ENCODE data around the gene GJA9.
"Not testable (repeated sequence)": the region's sequence is repeated elsewhere in the genome, so short reads cannot be mapped to it uniquely, and the experiment has no call there.

The GJA9 gene

DNA sequence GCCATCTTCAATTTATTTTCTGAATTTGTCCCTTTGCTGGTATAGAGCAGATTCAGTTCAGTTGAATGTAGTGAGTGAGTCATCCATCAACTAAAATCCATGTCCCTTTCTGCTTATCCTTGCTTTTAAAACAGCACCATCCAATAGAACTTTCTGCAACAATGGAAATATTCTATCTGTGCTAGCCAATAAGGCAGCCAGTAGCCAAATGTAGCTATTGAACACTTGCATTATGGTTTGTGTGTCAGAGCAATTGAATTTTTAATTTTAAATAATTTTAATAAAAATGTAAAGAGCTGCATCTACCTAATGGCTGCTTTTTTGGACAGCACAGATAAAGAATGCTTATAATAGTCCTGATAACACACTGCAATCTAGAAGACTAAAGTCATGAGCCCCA, at the start of gene GJA9:
Gene GJA9 (minus strand): TSS at position 101 of the 400 bp plus-strand sequence. CDS start 5,489 bp downstream, outside the sequence.
- DNase-seq = no peak

DNA sequence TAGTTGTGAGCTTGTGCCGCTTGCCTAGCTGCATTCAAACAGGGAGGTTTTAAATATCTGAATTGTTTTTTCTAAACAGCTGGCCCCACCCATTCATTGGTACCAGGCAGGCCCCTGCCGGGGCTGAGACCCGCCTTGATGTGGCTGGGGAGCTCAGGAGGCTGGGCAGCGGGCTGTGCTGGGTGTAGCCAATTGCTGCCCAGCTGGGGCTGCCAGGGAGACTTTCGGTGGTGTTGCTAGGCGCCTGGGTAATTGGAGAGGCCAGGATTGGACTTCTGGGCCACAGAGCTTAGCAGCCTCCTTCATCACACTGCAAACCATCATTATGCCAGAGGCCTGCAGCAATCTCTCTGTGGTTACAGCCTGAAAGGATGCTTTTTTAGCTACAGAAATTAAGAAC, 48.1 kb upstream of the GJA9 start:
- no peak for DNase-seq

DNA sequence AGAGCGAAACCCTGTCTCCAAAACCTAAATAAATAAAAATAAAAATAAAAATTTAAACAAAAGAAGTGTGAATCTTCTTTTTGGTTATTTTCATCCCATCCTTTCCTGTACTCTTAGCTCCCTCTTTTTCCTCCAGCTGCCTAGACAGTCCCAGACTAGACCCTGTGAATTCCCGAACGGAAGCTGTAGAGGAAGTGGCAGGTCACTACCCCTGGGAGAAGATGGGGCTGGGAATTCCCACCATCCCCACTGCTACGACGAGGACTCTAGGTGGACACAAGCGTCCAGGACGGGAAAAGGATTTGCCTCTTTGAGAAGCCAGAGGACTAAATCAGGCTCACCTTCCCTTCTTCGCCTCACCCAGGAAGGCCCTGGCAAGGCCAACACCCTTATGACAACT, 47.7 kb upstream of the GJA9 start:
- no peak for DNase-seq

DNA sequence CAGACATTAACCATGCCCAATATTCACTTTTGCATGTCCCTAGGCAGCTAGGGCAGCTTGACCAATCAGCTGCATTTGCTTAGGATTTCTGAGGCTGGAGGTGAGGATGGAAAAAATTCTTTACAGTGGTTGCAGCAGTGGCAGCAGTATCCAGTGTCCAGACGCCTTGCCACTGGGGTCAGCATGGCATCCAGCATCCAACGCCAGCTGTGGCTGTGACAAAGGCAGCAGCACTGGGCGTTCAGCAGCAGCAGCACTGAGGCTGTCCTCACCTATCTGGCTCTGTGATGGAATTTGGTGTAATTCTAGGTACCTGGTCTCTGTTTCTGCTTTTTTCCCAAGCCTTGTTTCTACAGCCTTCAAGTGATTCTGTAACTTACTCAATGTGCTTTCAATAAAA, 44.7 kb upstream of the GJA9 start:
- no peak for DNase-seq

DNA sequence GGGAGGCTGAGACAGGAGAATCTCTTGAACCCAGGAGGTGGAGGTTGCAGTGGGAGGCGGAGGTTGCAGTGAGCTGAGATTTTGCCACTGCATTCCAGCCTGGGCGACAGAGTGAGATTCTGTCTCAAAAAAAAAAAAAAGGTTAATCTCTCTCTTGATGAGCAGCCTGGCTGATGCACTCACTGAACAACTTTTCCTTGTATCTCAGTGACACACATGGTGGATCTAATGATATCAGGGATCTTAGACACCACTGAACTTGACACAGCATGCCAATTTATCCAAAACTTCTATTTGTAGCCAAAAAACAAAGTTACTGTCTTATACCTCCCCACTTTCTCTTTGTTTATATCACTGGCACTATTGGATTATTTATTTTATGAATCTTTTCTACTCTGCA, 44.0 kb upstream of the GJA9 start:
- DNase-seq = no peak

DNA sequence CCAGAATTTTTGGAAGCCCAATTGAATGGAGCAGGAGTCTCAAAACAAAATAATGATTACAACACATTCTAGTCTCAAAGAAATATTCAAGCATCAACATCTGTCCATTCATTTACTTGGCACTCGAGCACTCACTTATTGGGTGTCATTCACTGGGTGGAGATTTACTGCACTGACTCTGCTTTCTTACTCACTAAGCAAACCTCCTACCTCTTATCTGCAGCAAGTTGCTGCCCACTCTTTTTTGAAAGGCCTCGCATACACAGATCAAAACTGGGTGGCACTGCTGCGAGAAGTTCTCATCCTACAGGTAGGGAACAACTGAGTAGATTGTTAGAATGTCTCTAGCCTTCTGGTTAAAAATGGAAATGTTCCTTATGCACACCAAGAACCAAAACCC, 42.2 kb upstream of the GJA9 start:
- no peak for DNase-seq

DNA sequence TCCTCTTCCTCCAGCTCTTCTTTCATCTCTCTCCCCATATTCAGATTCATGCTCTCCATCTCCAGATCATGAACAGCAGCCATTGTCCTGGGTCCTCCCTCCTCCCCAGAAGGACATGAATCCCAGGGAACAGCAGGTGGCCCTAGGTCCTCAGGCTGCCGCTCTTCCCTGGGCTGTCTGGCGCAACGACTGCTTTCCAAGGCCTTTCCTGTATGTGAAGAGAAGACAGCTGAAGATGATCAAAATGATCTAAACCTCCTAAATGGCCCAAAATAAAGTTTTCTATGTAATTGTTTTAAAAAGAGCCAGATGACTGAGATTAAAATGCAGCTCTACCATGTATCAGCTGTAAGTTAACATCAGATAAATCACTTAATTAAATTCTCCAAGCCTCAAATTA, 37.7 kb upstream of the GJA9 start:
- DNase-seq = no peak

DNA sequence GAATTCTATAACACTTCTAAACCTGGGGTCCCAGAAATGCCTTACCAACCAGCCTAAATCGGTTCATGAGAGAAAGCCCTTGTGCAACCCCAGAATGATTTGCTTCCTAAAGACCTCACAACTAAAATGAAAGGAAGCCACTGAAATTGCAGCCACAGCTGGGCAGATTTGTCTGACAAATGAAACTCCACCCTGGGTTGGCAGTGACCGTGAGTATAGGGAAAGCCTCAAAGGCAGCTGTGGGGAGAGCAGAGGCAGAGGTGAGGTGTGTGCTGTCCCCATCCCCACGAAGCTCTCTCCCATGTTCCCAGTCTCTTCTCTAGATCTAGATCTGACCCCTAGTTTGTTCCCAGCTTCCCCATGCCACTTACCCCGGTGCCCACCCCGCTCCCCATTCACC, 37.2 kb upstream of the GJA9 start:
- DNase-seq = no peak

DNA sequence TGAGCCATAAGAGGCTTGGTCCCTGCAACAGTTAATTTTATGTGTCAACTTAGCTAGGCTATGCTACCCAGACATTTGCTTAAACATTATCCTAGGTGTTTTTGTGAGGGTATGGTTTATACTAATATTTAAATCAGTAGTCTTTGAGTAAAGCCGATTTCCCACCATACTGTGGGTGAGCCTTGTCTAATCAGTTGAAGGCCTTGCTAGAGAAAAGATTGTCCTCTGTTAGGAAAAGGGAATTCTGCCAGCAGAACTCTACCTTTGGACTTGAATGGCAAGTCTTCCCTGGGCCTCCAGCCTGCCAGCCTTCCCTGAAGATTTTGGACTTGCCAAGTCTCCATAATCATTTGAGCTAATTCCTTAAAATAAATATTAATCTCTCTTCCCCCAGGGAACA, 36.4 kb upstream of the GJA9 start:
- no peak for DNase-seq

DNA sequence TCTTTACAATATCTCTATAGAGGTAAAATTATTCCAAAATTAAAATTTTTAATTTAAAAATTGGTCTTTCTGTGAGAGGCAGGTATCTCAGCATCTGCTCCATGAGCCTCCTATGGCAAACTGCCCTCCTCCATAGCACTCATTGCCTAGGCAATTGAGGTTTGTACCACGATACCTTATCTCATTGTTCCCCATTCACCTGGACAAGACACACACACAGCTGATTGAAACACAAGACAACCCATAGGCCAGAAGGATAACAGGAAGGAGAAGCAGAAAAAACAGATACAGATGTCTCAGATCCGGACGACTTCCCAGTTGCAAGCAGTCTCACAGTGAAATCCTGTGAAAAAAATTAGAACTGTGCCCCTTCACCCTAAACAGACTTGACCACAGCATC, 36.0 kb upstream of the GJA9 start:
- DNase-seq = no peak

DNA sequence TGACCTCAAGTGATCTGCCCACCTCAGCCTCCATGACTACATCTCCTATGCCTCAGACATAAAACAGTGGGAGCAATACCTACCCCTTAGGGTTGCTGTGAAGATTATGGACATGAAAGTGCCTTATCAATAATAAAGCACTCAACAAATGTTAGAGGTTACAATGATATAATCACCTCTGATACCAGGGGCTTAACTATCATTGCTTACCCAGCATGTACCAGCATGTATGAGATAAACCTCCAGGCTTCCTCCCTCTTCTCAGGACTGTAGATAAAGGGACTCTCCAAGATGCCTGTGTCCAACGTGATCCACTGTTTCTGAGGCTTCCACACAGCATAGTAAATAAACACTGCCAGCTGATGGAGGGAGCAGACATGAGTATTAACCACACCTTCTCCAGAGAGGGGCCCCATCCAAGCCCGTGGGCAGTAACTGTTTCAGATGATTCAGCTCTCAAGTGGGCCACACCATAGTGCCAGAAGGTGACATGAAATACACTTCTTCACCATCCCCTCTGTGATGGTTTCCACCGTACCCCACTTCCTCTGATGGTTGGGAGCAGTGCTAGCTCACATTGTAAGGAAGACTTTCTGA, 34.1 kb upstream of the GJA9 start:
- no peak for DNase-seq

DNA sequence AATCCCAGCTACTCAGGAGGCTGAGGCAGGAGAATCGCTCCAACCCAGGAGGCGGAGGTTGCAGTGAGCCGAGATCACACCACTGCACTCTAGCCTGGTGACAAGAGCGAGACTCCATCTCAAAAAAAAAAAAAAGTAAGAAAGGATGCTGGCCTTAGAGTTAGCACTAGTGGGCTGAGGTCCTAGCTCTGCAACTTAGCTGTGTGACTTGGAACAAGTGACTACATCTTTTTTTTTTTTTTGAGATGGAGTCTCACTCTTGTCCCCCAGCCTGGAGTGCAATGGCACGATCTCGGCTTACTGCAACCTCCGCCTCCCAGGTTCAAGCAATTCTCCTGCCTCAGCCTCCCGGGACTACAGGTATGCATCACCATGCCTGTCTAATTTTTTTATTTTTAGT, 33.5 kb upstream of the GJA9 start:
- not testable (repeated sequence) for DNase-seq

DNA sequence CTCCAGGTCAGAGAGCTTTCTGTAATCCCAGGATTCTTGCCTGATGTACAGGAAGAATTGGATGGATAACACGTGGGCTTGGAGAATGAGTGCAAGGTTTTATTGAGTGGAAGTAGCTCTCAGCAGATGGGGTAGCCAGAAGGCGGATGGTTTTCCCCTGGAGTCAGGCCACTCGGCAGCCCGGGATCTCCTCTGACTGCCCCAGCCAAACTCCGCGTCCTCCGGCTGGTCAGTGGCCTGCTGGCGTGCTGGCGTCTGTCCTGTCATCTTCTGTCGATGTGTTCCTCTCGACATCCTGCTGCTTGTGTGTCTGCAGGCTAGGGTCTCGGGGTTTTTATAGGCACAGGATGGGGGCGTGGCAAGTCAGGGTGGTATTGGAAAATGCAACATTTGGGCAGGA, 27.4 kb upstream of the GJA9 start:
- DNase-seq = no peak

DNA sequence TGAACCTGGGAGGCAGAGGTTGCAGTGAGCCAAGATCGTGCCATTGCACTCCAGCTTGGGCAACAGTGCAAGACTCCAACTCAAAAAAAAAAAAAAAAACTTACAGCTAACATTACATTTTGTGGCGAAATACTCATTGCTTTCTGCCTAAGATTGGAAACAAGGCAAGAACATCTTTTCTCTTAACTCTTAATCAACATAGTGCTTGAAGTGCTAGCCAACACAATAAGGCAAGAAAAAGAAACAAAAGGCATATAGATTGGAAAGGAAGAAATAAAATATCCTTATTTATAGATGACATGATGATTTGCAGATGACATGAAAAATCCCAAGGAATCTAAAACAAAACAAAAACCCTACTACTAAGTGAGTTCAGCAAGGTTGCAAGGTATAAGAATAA, 24.6 kb upstream of the GJA9 start:
- no peak for DNase-seq

DNA sequence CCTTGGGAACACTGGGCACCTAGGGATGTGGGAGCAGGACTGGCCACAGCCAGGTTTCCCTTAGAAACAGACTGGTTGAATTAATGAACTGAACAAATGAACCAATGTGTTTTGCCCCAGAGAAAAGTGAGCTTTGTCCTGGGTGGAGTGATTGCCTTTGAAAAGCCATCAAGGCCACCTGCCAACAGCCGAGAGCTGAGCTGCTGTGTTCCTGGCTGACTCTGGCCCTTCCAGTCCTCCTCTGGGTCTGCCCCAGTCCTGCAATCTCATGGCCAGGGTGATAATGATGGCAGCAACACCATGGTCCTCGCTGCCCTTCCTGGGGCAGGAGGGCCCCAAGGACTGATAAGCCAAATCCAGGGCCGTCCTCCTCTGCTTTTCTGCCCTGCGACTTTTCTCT, 18.2 kb upstream of the GJA9 start:
- DNase-seq = no peak

DNA sequence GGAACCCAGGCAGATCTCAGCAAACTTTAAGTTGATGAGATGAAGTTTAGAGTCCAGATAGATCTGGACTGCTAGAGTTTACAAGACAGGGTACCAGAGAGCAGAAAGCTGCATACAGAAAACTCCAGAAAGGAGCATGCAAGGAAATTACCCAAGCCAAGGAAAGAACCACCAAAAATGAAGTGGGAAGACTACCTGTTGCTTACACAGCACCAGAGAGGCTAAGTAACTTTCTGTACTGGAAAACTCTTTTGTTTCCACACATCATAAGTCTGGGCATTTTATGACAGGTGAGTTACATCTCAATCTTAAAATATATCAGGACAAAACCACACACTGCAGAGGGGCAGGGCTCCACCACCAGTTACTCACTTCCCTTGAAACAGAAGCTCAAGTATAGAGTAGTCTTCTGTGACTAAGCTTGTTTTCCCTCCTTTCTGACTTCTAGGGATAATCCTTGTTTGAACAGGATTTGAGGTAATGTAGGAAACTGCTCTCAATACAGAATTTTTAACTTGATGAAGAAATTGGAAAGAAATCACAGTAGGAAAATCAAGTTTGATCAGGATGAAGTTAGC, 17.4 kb upstream of the GJA9 start:
- no peak for DNase-seq

DNA sequence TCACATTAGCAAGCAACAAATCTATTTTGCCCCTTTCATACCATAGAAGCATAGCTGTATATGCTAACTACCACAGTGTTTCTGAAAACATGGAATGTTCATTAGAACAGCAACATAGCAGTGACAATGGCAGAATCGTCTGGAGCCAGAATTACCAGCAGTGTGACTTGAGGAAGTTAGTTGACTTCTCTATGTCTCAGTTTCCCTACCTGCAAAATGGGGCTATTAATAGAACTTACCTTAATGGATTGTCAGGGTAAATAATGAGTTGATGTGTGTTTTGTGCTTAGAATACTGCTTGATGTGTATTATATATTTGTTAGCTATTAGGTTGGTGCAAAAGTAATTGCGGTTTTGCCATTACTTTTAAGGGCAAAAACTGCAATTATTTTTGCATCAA, 14.8 kb upstream of the GJA9 start:
- no peak for DNase-seq

DNA sequence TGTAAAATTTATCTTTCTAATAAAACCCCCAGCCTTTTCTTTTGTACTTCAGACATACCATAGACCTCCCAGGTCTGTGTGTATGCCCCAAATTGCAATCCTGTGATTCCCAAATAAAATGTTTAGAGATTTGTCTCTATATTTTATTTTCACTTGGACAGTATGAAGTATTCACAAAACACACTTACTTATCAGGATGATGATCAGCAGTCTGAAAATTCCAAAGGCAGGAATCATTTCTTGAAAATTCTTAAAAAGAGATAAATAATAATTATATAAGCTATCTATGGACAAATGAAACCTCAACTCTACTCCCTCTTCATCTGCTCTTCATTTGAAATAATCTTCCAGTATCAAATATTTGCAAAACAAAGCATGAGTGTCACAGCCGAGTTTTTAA, 11.6 kb upstream of the GJA9 start:
- DNase-seq = no peak

DNA sequence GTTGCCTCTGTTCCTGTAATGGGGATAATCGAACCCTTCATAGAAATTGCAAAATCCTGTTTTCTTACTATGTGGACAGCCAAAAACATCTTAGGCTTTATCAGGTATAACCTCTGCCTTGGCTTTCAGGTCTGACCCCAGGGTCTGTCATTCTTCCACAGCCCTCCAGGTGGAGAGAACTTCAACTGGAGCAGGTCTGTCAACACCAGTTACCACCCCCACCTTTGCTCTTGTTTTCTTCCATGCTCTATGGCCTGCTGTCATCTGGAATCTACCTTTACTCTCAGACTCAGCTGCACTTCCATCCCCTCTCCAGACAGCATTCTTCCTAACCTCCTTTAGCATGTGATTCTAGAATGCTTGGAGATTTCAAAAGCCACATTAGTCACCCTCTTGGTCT, 10.4 kb upstream of the GJA9 start:
- DNase-seq = no peak

DNA sequence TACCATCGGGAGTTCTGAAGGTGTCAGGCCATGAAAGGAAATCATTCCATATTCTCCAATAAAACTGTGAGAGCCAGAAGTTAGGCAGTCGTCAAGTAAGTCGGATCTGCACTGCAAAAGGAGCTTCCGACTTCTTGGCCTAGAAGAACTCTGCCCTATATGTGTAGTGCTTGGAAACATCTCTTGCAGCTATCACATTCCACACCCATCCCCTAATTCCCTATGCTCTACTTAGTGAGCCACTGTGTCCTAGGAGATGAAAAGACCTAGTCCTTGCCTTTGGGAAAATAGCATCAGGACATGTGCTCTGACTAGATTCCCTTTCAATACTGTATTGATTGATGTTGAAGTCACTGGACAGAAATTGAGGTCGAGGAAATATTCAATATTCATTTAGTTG, 8.2 kb upstream of the GJA9 start:
- DNase-seq = no peak

DNA sequence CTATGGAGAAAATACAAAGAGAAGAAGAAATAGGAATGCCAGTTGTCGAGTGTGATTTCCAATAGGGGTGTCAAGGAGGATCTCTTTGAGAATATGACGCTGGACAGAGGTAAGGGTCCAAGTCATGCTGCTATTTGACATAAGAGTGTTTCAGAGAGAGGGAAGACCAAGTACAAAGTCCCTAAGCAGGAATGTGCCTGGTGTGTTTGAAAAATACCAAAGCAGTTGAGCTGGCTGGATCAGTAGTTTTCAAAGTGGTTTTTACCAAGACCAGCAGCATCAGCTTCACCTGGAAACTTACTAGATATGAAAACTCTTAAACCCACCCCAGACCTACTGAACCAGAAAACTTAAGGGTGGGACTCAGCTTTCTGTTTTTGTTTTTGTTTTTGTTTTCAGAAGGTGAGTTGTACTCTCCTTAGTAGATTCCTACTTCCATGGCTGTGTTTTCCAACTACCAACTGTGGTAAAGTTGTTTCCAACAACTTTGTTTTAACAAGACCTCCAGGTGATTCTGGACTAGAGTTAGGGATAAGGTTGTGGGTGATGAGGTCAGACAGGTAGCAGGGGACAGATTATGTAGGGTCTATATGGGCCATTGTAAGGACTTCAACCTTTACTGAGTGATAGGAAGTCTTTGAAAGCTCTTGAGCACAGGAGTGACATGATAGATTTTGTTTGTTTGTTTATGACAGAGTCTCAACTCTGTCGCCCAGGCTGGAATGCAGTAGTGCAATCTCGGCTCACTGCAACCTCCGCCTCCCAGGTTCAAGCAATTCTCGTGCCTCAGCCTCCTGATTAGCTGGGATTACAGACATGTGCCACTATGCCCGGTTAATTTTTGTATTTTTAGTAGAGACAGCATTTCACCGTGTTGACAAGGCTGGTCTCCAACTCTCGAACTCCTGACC, 7.3 kb upstream of the GJA9 start:
- DNase-seq = no peak

DNA sequence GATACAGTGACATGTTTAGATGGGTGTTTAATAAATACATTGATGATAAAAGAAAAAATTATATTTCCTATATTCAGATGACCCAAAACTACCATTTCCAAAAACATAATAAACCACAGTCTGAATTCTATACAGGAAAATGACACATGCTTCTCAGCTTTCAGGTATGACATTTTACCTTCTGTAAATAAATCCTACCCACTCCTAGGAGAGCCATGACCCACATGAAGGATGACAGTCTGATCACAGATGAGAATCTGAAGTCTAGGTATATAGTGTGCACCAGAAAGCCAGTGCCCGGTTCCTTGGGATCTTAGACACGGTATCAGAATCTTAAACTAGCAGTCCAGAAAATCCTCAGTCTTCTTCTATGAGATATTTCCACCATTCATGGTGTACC, 3.7 kb upstream of the GJA9 start:
- no peak for DNase-seq

DNA sequence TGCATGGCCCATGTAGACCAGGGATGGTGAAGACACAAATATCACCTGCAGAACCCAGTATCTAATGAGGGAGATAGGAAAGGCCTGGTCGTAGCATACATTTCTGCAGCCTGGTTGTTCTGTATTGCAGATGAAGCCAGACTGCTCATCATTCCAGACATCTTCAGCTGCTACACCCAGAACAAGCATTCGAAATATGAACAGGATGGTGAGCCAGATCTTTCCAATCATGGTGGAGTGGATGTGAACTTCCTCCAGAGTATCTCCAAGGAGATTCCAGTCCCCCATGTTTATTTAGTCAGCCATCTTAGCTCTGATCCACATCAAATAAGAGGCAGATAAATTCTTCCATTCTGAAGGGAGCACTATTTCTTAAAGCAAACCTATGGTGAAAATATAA, 5.6 kb downstream of the GJA9 start:
- DNase-seq = no peak
